ENCODE data around the gene PTPRM. TPM values are rescaled to one million over a fixed set of nuclear protein-coding genes. Genes with fewer than 3 reads are reported as not detected.

The PTPRM gene
- total RNA-seq, 1 experiment from 2014 or later: 14.5 TPM

- CTCF ChIA-PET: no interaction called here
- RAD21 ChIA-PET (ENCODE audit: low non-redundant PET in 1 of 2, low total read pairs in 2 of 2, uncharacterized antibody in 2 of 2, unreplicated experiment in 2 of 2): no interaction called here
- POLR2A ChIA-PET: no interaction called here
- Histone ChIP-seq H4K20me1 (ENCODE audit: insufficient read depth) (no peaks in the 10 kb centered on the region), H3K27ac (ENCODE audit: low read depth, low read length) (no peak overlapping the region), H3K4me2 (ENCODE audit: low read length) (no peak overlapping the region), H3K9ac (ENCODE audit: low read length) (no peak overlapping the region), H3K9me3 (ENCODE audit: control insufficient read depth in 1 of 2, insufficient read depth in 1 of 2, low read depth in 1 of 2, low read length in 2 of 2) (no peaks in the 10 kb centered on the region), H3K9me2 (ENCODE audit: insufficient read depth) (no peaks in the 10 kb centered on the region), H3K4me1 (ENCODE audit: control insufficient read depth in 1 of 2, insufficient read depth in 2 of 2, low read length in 2 of 2) (no peaks in the 10 kb centered on the region), H3K27me3 (ENCODE audit: insufficient read depth, low read length) (no peaks in the 10 kb centered on the region), H3K79me2 (ENCODE audit: insufficient read depth, low read length) (no peaks in the 10 kb centered on the region), H3K36me3 (ENCODE audit: control insufficient read depth in 1 of 2, insufficient read depth in 2 of 2, low read length in 2 of 2) (no peaks in the 10 kb centered on the region), H2AFZ (ENCODE audit: low read depth, low read length, poor library complexity, severe bottlenecking) (no peak overlapping the region), H3K4me3 (replicated peaks in 1 of 2; ENCODE audit: low read depth in 1 of 2, low read length in 2 of 2) (no peak overlapping the region)
- TF ChIP-seq SRF (IDR thresholded peaks at IDR 0.05; ENCODE audit: low read depth) (no peak), CBX3 (IDR thresholded peaks at IDR 0.05; ENCODE audit: low read depth) (no peak), RAD21 (IDR thresholded peaks at IDR 0.05; ENCODE audit: low read depth) (no peak)
- no peak for DNase-seq (ENCODE audit: low read depth, low spot score)
- no peak for ATAC-seq
- BruUV-seq (replicated peaks): no TSS peak
- intact Hi-C loops (cut with micrococcal nuclease): no loop called here
These were observed 451.7 kb downstream of the PTPRM start for GRCh38 chr18:8018701-8019331.

- Histone ChIP-seq H3K36me3 (ENCODE audit: control insufficient read depth in 1 of 2, insufficient read depth in 2 of 2, low read length in 2 of 2) (no peaks in the 10 kb centered on the region), H3K79me2 (ENCODE audit: insufficient read depth, low read length) (no peaks in the 10 kb centered on the region), H3K27me3 (ENCODE audit: insufficient read depth, low read length) (no peaks in the 10 kb centered on the region), H4K20me1 (ENCODE audit: insufficient read depth) (no peaks in the 10 kb centered on the region), H3K27ac (ENCODE audit: low read depth, low read length) (no peak overlapping the region), H3K9me2 (ENCODE audit: insufficient read depth) (no peaks in the 10 kb centered on the region), H3K4me3 (replicated peaks in 1 of 2; ENCODE audit: low read depth in 1 of 2, low read length in 2 of 2) (no peak overlapping the region), H3K9me3 (ENCODE audit: control insufficient read depth in 1 of 2, insufficient read depth in 1 of 2, low read depth in 1 of 2, low read length in 2 of 2) (no peaks in the 10 kb centered on the region), H3K9ac (ENCODE audit: low read length) (no peak overlapping the region), H3K4me1 (ENCODE audit: control insufficient read depth in 1 of 2, insufficient read depth in 2 of 2, low read length in 2 of 2) (no peaks in the 10 kb centered on the region), H2AFZ (ENCODE audit: low read depth, low read length, poor library complexity, severe bottlenecking) (no peak overlapping the region), H3K4me2 (ENCODE audit: low read length) (no peak overlapping the region)
- POLR2A ChIA-PET: no interaction called here
- no peak for DNase-seq (ENCODE audit: low read depth, low spot score)
- BruUV-seq (replicated peaks): no TSS peak
- no peak for ATAC-seq
- CTCF ChIA-PET: no interaction called here
- TF ChIP-seq RAD21 (IDR thresholded peaks at IDR 0.05; ENCODE audit: low read depth): no peak
- no peak for TF ChIP-seq SIN3A (IDR thresholded peaks at IDR 0.05; ENCODE audit: low read depth)
- TF ChIP-seq CBX3 (IDR thresholded peaks at IDR 0.05; ENCODE audit: low read depth): no peak
- RAD21 ChIA-PET (ENCODE audit: low non-redundant PET in 1 of 2, low total read pairs in 2 of 2, uncharacterized antibody in 2 of 2, unreplicated experiment in 2 of 2): no interaction called here
- intact Hi-C loops (cut with micrococcal nuclease): no loop called here
These were observed 452.5 kb downstream of the PTPRM start for GRCh38 chr18:8019600-8019999.

Data from HCT116 (cell line).